Tibial nerve (tissue), 4 donors: ENCODE measurements around the gene SCAPER.

Experiments
- CTCF ChIP-seq, 5 experiments: fragments of 200-600 bp in 3 of 5; fragments of 450-650 bp in 2 of 5; sonication (generic) in 3 of 5; IDR thresholded peaks; one replicate each; pipeline ENCODE4 v1.5.1; 2016 to 2019; ENCODE audit warnings: antibody characterized with exemption in 5 of 5, mild to moderate bottlenecking in 3 of 5, moderate library complexity in 2 of 5
- EP300 ChIP-seq, 2 donors: sonication (generic); formaldehyde crosslinking; IDR thresholded peaks; one replicate each; pipeline ENCODE4 v1.6.1; 2017; ENCODE audit warnings: antibody characterized with exemption in 2 of 2, mild to moderate bottlenecking in 1 of 2
- POLR2A ChIP-seq, 2 donors: fragments of 450-650 bp; IDR thresholded peaks; one replicate each; pipeline ENCODE4 v1.6.1; 2017; ENCODE audit warnings: antibody characterized with exemption in 2 of 2, mild to moderate bottlenecking in 2 of 2, moderate library complexity in 2 of 2

GRCh38 chr15:76502678-76503077 is 402.5 kb downstream of the SCAPER start:
- TF ChIP-seq CTCF (IDR thresholded peaks at IDR 0.05): no peak
- no peak for TF ChIP-seq EP300 (IDR thresholded peaks at IDR 0.05)
- no peak for TF ChIP-seq POLR2A (IDR thresholded peaks at IDR 0.05)
